H1 (cell line): ENCODE results near the gene POP5. TPM values are rescaled to one million over a fixed set of nuclear protein-coding genes. Genes with fewer than 3 reads are reported as not detected.

ENCODE experiments used
- CTCF ChIA-PET: fragments of 300-600 bp; sonication (Branson Sonifier 250); formaldehyde crosslinking; loops from one replicate; lab custom pipeline; 2021; ENCODE audit not compliant: partially characterized antibody; lab: Charles Lee
- POLR2A ChIA-PET: fragments of 300-600 bp; sonication (Branson Sonifier 250); formaldehyde crosslinking; loops from one replicate; lab custom pipeline; 2021; ENCODE audit warnings: inconsistent platforms; ENCODE audit not compliant: partially characterized antibody; lab: Charles Lee
- DNase-seq, 2 experiments: peaks; one replicate each; pipeline versions ENCODE4 v3.0.0 to v3.0.0-alpha.2; 2010 to 2022; ENCODE audit warnings: low spot score in 2 of 2, low read depth in 1 of 2, mixed read lengths in 1 of 2
- FAIRE-seq: peaks from 2 replicates; lab custom pipeline; 2011; peaks lifted over from hg19 to GRCh38; lab: Jason Lieb, UNC
- H2AFZ ChIP-seq: 2 replicates; pipeline ENCODE4 v1.8.1; 2012; ENCODE audit warnings: low read length, inconsistent platforms
- H2AK5ac ChIP-seq: 2 replicates; pipeline ENCODE4 v1.6.1; 2013; ENCODE audit warnings: low read depth, low read length
- H2BK120ac ChIP-seq: replicated peaks from 2 replicates; pipeline ENCODE3; 2013; ENCODE audit warnings: low read depth, low read length, inconsistent platforms
- H2BK12ac ChIP-seq: 2 replicates; pipeline ENCODE4 v1.6.1; 2013; ENCODE audit warnings: low read depth, low read length
- H2BK15ac ChIP-seq: 2 replicates; pipeline ENCODE4 v1.6.1; 2013; ENCODE audit warnings: low read length
- H2BK20ac ChIP-seq: 2 replicates; pipeline ENCODE4 v1.6.1; 2013; ENCODE audit warnings: low read length
- H2BK5ac ChIP-seq: 2 replicates; pipeline ENCODE4 v1.6.1; 2013; ENCODE audit warnings: low read depth, low read length
- H3K14ac ChIP-seq: 2 replicates; pipeline ENCODE4 v1.6.1; 2013; ENCODE audit warnings: inconsistent platforms; ENCODE audit not compliant: insufficient read length
- H3K18ac ChIP-seq: 2 replicates; pipeline ENCODE4 v1.6.1; 2013; ENCODE audit warnings: low read length; ENCODE audit errors: extremely low read depth
- H3K23ac ChIP-seq: 2 replicates; pipeline ENCODE4 v1.6.1; 2013; ENCODE audit warnings: inconsistent platforms; ENCODE audit not compliant: insufficient read length
- H3K23me2 ChIP-seq: 2 replicates; pipeline ENCODE4 v1.6.1; 2013; ENCODE audit warnings: low read depth, low read length
- H3K27ac ChIP-seq: 2 replicates; pipeline ENCODE4 v1.6.1; 2011; ENCODE audit warnings: low read depth, low read length, inconsistent platforms
- H3K27me3 ChIP-seq, 4 experiments: replicated peaks in 1 of 4; 1 replicate in 1 of 4; 2 replicates in 3 of 4; pipeline versions ENCODE4 v1.6.1 to v1.8.1; 2011 to 2013; ENCODE audit warnings: low read length in 3 of 4, mild to moderate bottlenecking in 3 of 4, inconsistent platforms in 2 of 4, mixed read lengths in 2 of 4, moderate library complexity in 1 of 4; ENCODE audit not compliant: control insufficient read depth in 3 of 4, insufficient read depth in 3 of 4; ENCODE audit errors: extremely low read depth in 1 of 4
- H3K36me3 ChIP-seq, 4 experiments: 2 replicates each; pipeline versions ENCODE4 v1.6.1 to v1.8.1; 2011 to 2013; ENCODE audit warnings: mild to moderate bottlenecking in 4 of 4, low read length in 3 of 4, moderate library complexity in 2 of 4, control low read depth in 1 of 4, inconsistent platforms in 1 of 4; ENCODE audit not compliant: insufficient read depth in 4 of 4, control insufficient read depth in 2 of 4
- H3K4ac ChIP-seq: replicated peaks from 2 replicates; pipeline ENCODE3; 2013; ENCODE audit warnings: low read length, low read depth, mixed read lengths, inconsistent platforms; ENCODE audit not compliant: insufficient read length
- H3K4me1 ChIP-seq, 4 experiments: replicated peaks in 1 of 4; 1 replicate in 1 of 4; 2 replicates in 3 of 4; pipeline versions ENCODE4 v1.6.1 to v1.8.1; 2011 to 2013; ENCODE audit warnings: low read length in 3 of 4, inconsistent platforms in 2 of 4, mixed read lengths in 1 of 4; ENCODE audit not compliant: insufficient read depth in 4 of 4, control insufficient read depth in 3 of 4
- H3K4me2 ChIP-seq, 2 experiments: 2 replicates each; pipeline versions ENCODE4 v1.6.1 to v1.8.1; 2011 to 2013; ENCODE audit warnings: low read depth in 2 of 2, low read length in 2 of 2, control low read depth in 1 of 2, inconsistent platforms in 1 of 2, mild to moderate bottlenecking in 1 of 2; ENCODE audit not compliant: insufficient read depth in 1 of 2
- H3K4me3 ChIP-seq, 4 experiments: fragments of 200-600, 300-600 bp in 1 of 4; sonication (generic), shearing (Covaris generic), sonication (Bioruptor Twin) in 1 of 4; 2 replicates each; pipeline versions ENCODE4 v1.5.1 to v1.8.1; 2011 to 2016; ENCODE audit warnings: low read length in 4 of 4, low read depth in 3 of 4, control low read depth in 2 of 4, inconsistent platforms in 2 of 4, mild to moderate bottlenecking in 2 of 4, mixed read lengths in 1 of 4, moderate library complexity in 1 of 4; ENCODE audit not compliant: insufficient read depth in 2 of 4; ENCODE audit errors: extremely low read depth in 1 of 4
- H3K56ac ChIP-seq: replicated peaks from 2 replicates; pipeline ENCODE3; 2013; ENCODE audit warnings: low read depth, mild to moderate bottlenecking, mixed read lengths, low read length, inconsistent platforms; ENCODE audit not compliant: insufficient read length
- H3K79me1 ChIP-seq: 2 replicates; pipeline ENCODE4 v1.6.1; 2013; ENCODE audit warnings: low read depth, low read length, control low read depth
- H3K79me2 ChIP-seq, 2 experiments: 2 replicates each; pipeline versions ENCODE4 v1.6.1 to v1.8.1; 2012 to 2013; ENCODE audit warnings: low read length in 2 of 2, mild to moderate bottlenecking in 2 of 2, inconsistent platforms in 1 of 2; ENCODE audit not compliant: insufficient read depth in 2 of 2, control insufficient read depth in 1 of 2
- H3K9ac ChIP-seq, 4 experiments: replicated peaks in 1 of 4; 1 replicate in 1 of 4; 2 replicates in 3 of 4; pipeline versions ENCODE4 v1.6.1 to v1.8.1; 2011 to 2013; ENCODE audit warnings: low read depth in 3 of 4, low read length in 3 of 4, control low read depth in 2 of 4, mild to moderate bottlenecking in 2 of 4, moderate library complexity in 2 of 4, inconsistent platforms in 1 of 4; ENCODE audit errors: extremely low read depth in 1 of 4
- H3K9me3 ChIP-seq, 2 experiments: 2 replicates each; pipeline versions ENCODE4 v1.6.1 to v1.8.1; 2012 to 2013; ENCODE audit warnings: mild to moderate bottlenecking in 2 of 2, moderate library complexity in 2 of 2, control low read depth in 1 of 2, inconsistent platforms in 1 of 2, low read depth in 1 of 2, low read length in 1 of 2, mixed read lengths in 1 of 2; ENCODE audit not compliant: insufficient read depth in 2 of 2
- H4K20me1 ChIP-seq, 2 experiments: replicated peaks in 1 of 2; 2 replicates each; pipeline versions ENCODE3 to v1.8.1; 2011 to 2013; ENCODE audit warnings: inconsistent platforms in 2 of 2, low read length in 2 of 2, mild to moderate bottlenecking in 1 of 2; ENCODE audit not compliant: insufficient read depth in 2 of 2, control insufficient read depth in 1 of 2
- H4K5ac ChIP-seq: 2 replicates; pipeline ENCODE4 v1.6.1; 2013; ENCODE audit warnings: low read length, low read depth, mixed read lengths, inconsistent platforms; ENCODE audit not compliant: insufficient read length
- H4K8ac ChIP-seq: 2 replicates; pipeline ENCODE4 v1.8.0; 2013; ENCODE audit warnings: mild to moderate bottlenecking, moderate library complexity, low read length, inconsistent platforms; ENCODE audit not compliant: insufficient read depth; ENCODE audit errors: extremely low read depth
- H4K91ac ChIP-seq: replicated peaks from 2 replicates; pipeline ENCODE3; 2013; ENCODE audit warnings: low read length, mixed read lengths, inconsistent platforms; ENCODE audit not compliant: insufficient read length
- CEBPB ChIP-seq: IDR thresholded peaks from 2 replicates; pipeline ENCODE4 v1.6.1; 2012; ENCODE audit warnings: low read depth, low read length
- E2F6 ChIP-seq: IDR thresholded peaks from 2 replicates; pipeline ENCODE4 v1.6.1; 2012; ENCODE audit warnings: inconsistent platforms
- EZH2 ChIP-seq: fragments of 200-600 bp; sonication (generic); IDR thresholded peaks from 2 replicates; pipeline ENCODE4 v1.7.1; 2012; ENCODE audit warnings: low read depth, mild to moderate bottlenecking, moderate library complexity, low read length, inconsistent platforms; ENCODE audit not compliant: severe bottlenecking
- GABPA ChIP-seq: IDR thresholded peaks from 2 replicates; pipeline ENCODE4 v1.6.1; 2011; ENCODE audit warnings: mild to moderate bottlenecking, low read length, moderate library complexity, borderline replicate concordance; ENCODE audit not compliant: insufficient read depth
- SAP30 ChIP-seq: fragments of 300-600 bp; sonication (generic); IDR thresholded peaks from 2 replicates; pipeline ENCODE4 v1.7.1; 2012; ENCODE audit warnings: low read length, moderate library complexity, mild to moderate bottlenecking, inconsistent platforms; ENCODE audit not compliant: insufficient read depth, insufficient replicate concordance
- SIN3A ChIP-seq, 2 experiments: IDR thresholded peaks in 1 of 2; conservative IDR thresholded peaks in 1 of 2; 2 replicates each; pipeline ENCODE4 v1.6.1; 2011 to 2012; ENCODE audit warnings: low read length in 2 of 2, improper control_type of control experiment in 1 of 2, low read depth in 1 of 2, mild to moderate bottlenecking in 1 of 2
- SP2 ChIP-seq: IDR thresholded peaks from 2 replicates; pipeline ENCODE4 v1.6.1; 2012; ENCODE audit warnings: mild to moderate bottlenecking, low read length, inconsistent platforms
- TEAD4 ChIP-seq: IDR thresholded peaks from 2 replicates; pipeline ENCODE4 v1.6.1; 2012; ENCODE audit warnings: low read depth, low read length, inconsistent platforms, mixed read lengths
- ZNF274 ChIP-seq: IDR thresholded peaks from 2 replicates; pipeline ENCODE4 v1.7.0; 2012; ENCODE audit warnings: low read length, borderline replicate concordance; ENCODE audit errors: extremely low read depth
- WGBS, 2 experiments: shearing (Covaris generic) in 1 of 2; methylation state at CpG; one replicate each; pipeline versions ENCODE4 v1.1.6 to v1.1.7; 2013 to 2015; ENCODE audit warnings: low lambda C conversion rate in 2 of 2, mixed read lengths in 2 of 2, inconsistent platforms in 1 of 2, low coverage in 1 of 2, missing lambda C conversion rate in 1 of 2; ENCODE audit not compliant: insufficient replicate concordance in 2 of 2, insufficient coverage in 1 of 2, insufficient read length in 1 of 2; ENCODE audit errors: extremely low coverage in 1 of 2, missing lambda C conversion rate in 1 of 2; 5-methylcytosine and 5-hydroxymethylcytosine counted together
- polyA plus RNA-seq, 7 experiments: library from polyadenylated mRNA; depleted of rRNA in 3 of 7; stranded (reverse) in 5 of 7; unstranded in 2 of 7; fragments of >200 nt in 5 of 7; fragments of 200-250 nt in 2 of 7; gene quantifications; 1 replicate in 5 of 7; 2 replicates in 1 of 7; 4 replicates in 1 of 7; pipeline versions ENCODE4 v1.2.1 to v1.2.3, GENCODE V29; 2011 to 2013; ENCODE audit warnings: missing spikeins in 2 of 7, mixed read lengths in 2 of 7
- total RNA-seq: library from RNA; stranded (reverse); fragmentation: NEBNext Ultra II Directional; extraction: Animal tissue kit (Norgen Biotek cat#: 25700); gene quantifications from 2 replicates; pipeline ENCODE4 v1.2.1, GENCODE V29; 2021

Gene POP5
- total and polyA plus RNA-seq, 2 of the 8 experiments (the other 6 are each of a cell fraction or from before 2014, with no cell fraction given): 59.7 to 124 TPM

- H4K8ac ChIP-seq: no peak overlapping the region
- DNase-seq: no peak
- no peaks in the 10 kb centered on the region for H4K20me1 ChIP-seq
- H2AK5ac ChIP-seq: no peak overlapping the region; the same call in 1 of the 2 replicates
- 72% methylated on average over 19 of the region's 19 CpGs; no CpG with 5 or more reads in 1 of the 2 experiments for WGBS, 2 experiments
- FAIRE-seq: no peak
- H2BK12ac ChIP-seq: peak overlapping the region; percentile 88; the same call in 1 of the 2 replicates
- peak overlapping the region; percentile 82; the same call in 1 of the 2 replicates for H2BK5ac ChIP-seq
- no peak overlapping the region for H2BK120ac ChIP-seq
- H3K9me3 ChIP-seq: no peaks in the 10 kb centered on the region; a peak in 1 of 4 replicates
- no peaks in the 10 kb centered on the region for H3K27me3 ChIP-seq
- peak overlapping the region; percentile 81 for H4K91ac ChIP-seq
- H3K79me2 ChIP-seq: peaks cover under 1 to 5% of the 10 kb centered on the region in 2 experiments; a peak in 3 of 4 replicates
- H3K27ac ChIP-seq: peak overlapping the region; percentile 96
- H3K4ac ChIP-seq: no peak overlapping the region
- H2BK20ac ChIP-seq: no peak overlapping the region
- no peak overlapping the region for H3K18ac ChIP-seq
- 0 out of 2 replicates have a peak overlapping the region, but pooled peaks have one; percentile 67 for H2AFZ ChIP-seq
- POLR2A ChIA-PET: interaction anchor here (0.9 to 7.2 kb wide), 11 partner anchors 8 to 329 kb away, joined by 3 to 78 read pairs (median 4); partner anchors contain the start of genes DYNLL1, MLEC, RPLP0 and SRSF9
- CTCF ChIA-PET: interaction anchor here (0.7 to 1.6 kb wide), 5 partner anchors 14 to 464 kb away, joined by 3 to 4 read pairs (median 3); no protein-coding TSS in a partner anchor
- H4K5ac ChIP-seq: peak overlapping the region; percentile 83
- peaks cover 0 to 6% (median 2%) of the 10 kb centered on the region in 4 experiments; a peak in 3 of 7 replicates for H3K4me1 ChIP-seq
- no peak overlapping the region for H3K23ac ChIP-seq
- H3K14ac ChIP-seq: no peak overlapping the region
- H3K4me2 ChIP-seq: peak overlapping the region; percentile 75 to 95
- no peak overlapping the region for H2BK15ac ChIP-seq
- peak overlapping the region; percentile 85 to 99 (median 90) for H3K4me3 ChIP-seq
- peak overlapping the region in 3 of 4 experiments; percentile 79 to 95 (median 92); a peak in 5 of 7 replicates for H3K9ac ChIP-seq
- no peak overlapping the region for H3K56ac ChIP-seq
- no peaks in the 10 kb centered on the region; the same call in 1 of the 2 replicates for H3K23me2 ChIP-seq
- no peaks in the 10 kb centered on the region; the same call in 1 of the 2 replicates for H3K79me1 ChIP-seq
- no peaks in the 10 kb centered on the region for H3K36me3 ChIP-seq
- TF ChIP-seq SAP30 (no peak), TEAD4 (peak; percentile 88), E2F6 (no peak), SP2 (no peak), ZNF274 (no peak), GABPA (no peak), EZH2 (no peak), SIN3A (conservative IDR thresholded peaks at IDR 0.05 in 1 of 2, IDR thresholded peaks at IDR 0.05 in 1 of 2; ENCODE audit: low read depth in 1 of 2, low read length in 2 of 2) (peak in 1 of 2 experiments; percentile 36; a peak in 1 of 4 replicates), CEBPB (no peak)
These were observed 51.4 kb downstream of the POP5 start for GRCh38 chr12:120529641-120530417.
